Limb (tissue), 2 donors: ENCODE data around the gene CSK.
A peak's percentile ranks its signal among the peaks of the same experiment; 100 is the strongest.

Experiments used
- DNase-seq, 2 donors: peaks; one replicate each; pipeline ENCODE4 v3.0.0-alpha.2; 2016; ENCODE audit errors: extremely low spot score in 2 of 2

The CSK gene

GRCh38 chr15:74787251-74788041, 5.6 kb downstream of the CSK start:
- DNase-seq: no peak

- no peak for DNase-seq
Measured at GRCh38 chr15:74788042-74788682, 6.3 kb downstream of the CSK start.

DNA sequence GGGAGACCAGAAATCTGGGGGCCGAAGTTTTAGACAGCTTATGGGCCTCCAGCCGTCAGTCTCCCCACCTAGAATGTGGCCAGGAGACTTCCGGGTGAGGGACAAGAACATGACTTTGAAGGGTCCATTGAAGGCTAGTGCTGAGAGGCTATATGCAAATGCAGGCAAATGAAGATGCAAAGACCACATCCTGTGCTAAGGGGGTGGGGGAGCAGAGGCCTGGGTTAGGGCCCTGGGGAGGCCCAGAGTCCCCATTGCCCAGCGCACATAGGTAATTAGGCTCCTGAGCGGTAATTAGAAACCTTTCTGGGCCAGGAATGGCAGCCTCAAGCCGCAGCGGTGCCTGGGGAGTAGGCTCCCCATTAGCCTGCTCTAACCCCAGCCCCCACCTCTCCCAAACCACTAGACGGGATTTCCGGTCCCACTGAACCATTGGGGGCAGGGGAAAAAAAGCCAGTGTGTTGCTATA, 6.8 kb downstream of the CSK start:
- no peak for DNase-seq

DNA sequence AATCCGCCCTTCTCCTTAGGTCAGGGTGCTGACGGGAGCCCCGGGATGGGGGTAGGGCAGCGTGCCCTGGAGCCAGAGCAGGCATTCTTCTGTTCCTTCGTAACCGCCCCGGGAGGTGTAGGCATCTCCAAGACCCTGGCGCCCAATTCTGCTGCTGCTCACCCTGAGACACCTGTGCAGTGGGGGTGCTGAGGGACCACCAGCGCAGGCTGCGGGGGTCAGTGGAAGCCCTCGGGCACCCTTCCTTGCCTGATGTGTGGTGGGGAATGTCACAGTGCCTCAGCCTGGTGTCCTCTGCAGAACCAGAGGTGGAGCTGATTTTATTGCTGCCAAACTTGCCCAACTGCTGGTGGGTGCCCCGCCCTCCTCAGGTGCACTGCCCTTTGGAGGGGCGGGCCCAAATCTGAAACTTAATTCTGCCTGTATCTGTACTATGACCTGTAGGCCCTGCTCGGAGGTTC, 7.3 kb downstream of the CSK start:
- DNase-seq: no peak

GRCh38 chr15:74789741-74790079, 7.8 kb downstream of the CSK start:
- DNase-seq: no peak

DNA sequence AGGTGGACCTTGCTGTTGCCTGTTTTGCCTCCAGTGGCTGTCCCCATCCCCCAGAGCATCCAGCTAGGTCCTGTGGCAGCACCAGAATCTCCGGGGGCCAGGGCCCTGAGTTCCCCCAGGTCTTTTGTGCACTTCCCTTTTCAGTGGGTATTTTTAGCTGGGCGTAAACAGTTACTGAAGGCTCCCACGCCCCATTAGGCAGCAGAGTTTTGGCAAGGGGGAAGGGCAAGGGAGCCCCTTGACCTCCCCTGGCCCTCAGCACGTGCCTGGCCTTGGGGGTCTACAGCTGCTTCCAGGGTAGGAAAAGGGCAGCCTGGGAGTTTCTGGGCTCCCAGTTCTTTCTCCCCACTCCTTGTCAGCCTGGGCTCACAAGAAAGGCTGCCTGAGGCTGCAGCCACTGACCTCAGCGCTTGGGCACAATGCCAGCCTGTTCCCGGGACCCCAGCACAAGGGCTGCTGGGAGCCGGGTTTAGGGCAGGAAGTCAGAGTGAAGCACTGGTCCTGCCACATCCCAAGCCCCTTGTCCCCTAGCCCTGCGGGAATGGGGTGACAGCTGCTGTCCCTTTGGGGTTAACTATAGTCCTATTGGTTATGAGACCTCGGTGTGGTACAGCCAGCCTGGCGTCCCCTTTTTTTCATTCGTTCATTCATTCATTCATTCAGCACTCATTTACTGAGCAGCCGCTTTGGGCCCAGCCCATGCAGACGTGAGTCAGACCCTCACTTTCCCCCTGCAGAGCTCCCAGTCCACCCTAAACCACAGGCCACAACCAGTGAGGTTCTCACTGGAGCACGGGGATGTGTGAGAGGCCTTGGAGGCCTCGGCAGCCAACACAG, 8.4 kb downstream of the CSK start:
- peak in 1 of 2 donors; percentile 78 for DNase-seq

- DNase-seq: no peak
Measured at GRCh38 chr15:74791007-74791406, 9.1 kb downstream of the CSK start.

- no peak for DNase-seq
Measured at GRCh38 chr15:74791667-74792066, 9.8 kb downstream of the CSK start.

GRCh38 chr15:74792227-74793016, 10.5 kb downstream of the CSK start:
- no peak for DNase-seq

DNA sequence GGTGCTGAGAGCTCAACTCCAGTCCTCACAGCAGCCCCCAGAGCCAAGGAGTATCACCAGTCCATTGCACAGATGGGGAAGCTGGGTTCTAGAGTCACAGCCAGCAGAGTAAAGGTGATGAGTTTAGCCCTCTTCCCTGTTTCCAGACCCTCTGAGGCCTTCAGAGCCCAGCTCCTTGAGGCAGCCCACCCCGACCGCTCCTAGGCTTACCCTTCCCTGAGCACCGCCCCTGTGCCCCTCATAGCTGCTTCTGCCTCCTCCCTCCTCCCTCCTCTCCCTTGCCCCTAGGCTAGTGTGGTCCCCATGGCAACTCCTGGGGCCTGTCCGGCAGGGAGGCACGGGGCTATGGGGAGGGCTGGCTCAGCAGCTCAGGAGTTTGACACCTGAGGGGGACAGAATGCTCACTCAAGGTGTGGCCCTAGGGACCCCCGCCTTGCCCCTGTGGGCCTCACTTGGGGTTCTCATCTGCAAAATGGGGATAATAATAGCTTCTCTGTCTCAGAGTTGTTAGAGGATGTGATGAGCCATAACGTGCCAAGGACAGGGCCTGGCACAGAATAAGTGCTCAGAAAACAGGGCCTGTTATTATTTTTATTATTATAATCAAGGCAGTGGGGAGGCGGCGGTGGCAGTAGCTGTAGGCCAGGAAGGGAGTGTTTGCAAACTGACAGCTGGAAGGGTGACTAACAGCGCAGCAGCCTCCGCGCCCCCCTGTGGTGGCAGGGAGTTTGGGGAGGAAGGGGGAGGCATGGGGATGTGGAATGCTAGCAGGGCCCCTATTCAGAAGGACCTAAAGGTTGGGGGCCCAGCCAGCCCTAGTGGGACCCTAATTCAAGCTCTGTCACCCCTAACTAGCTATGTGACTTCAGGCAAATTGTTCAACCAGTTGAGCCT, 11.5 kb downstream of the CSK start:
- DNase-seq: no peak

GRCh38 chr15:74794248-74794969, 12.5 kb downstream of the CSK start:
- DNase-seq: no peak

GRCh38 chr15:74794970-74795349, 13.1 kb downstream of the CSK start:
- no peak for DNase-seq

GRCh38 chr15:74795966-74796625, 14.2 kb downstream of the CSK start:
- no peak for DNase-seq

DNA sequence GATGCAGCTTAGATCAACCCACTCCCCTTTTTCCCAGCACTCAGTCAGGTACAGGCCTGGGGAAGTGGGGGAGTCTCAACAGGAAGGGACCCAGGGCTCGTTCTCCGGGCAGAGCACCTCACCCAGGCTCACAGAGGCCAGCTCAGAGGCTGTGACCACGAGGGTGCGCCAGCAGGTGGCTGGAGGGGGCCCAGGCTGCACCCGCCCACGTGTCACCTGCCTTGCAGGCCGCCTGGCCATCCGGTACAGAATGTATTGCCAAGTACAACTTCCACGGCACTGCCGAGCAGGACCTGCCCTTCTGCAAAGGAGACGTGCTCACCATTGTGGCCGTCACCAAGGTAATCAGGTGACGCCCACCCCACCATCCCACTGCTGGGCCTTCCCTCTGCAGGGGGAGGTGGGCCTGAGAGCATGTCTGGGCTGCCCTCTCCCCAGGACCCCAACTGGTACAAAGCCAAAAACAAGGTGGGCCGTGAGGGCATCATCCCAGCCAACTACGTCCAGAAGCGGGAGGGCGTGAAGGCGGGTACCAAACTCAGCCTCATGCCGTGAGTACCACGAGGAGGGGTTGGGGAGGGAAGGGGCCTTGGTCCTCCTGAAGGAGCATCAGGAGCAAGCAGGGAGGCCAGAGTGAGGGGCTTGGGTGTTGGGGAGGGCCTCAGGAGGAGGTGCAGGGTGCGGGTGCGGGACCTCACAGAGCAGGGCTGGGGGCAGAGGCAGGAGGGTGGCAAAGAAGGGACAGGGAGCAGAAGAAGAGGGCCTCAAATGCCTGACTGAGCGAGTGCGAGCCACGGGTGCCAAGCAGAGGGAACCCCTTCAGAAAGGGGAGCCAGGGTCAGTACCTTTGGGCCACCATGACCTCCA, 16.7 kb downstream of the CSK start:
- no peak for DNase-seq

GRCh38 chr15:74799255-74799855, 17.5 kb downstream of the CSK start:
- peak in 1 of 2 donors; percentile 11 for DNase-seq

- DNase-seq: peak in 1 of 2 donors; percentile 69
Measured at GRCh38 chr15:74799856-74800558, 18.1 kb downstream of the CSK start.

DNA sequence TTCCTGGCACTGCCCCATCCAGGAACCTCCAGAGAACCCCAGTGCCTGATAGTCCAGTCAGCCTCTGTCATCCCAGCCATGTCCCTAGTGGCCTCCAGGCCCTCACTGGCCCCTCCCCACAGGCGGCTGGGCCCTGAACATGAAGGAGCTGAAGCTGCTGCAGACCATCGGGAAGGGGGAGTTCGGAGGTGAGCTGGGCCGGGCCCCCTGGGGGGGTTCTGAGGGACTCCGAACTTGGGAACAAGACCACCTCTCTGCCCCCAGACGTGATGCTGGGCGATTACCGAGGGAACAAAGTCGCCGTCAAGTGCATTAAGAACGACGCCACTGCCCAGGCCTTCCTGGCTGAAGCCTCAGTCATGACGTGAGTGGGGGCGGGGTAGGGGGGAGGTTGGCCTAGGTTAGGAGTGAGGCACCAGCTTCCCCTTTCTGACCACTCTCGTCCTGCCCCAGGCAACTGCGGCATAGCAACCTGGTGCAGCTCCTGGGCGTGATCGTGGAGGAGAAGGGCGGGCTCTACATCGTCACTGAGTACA, 18.7 kb downstream of the CSK start:
- DNase-seq: peak in 1 of 2 donors; percentile 27
